ENCODE data around the gene RADIL.
A peak's percentile ranks its signal among the peaks of the same experiment; 100 is the strongest.

Gene RADIL

DNA sequence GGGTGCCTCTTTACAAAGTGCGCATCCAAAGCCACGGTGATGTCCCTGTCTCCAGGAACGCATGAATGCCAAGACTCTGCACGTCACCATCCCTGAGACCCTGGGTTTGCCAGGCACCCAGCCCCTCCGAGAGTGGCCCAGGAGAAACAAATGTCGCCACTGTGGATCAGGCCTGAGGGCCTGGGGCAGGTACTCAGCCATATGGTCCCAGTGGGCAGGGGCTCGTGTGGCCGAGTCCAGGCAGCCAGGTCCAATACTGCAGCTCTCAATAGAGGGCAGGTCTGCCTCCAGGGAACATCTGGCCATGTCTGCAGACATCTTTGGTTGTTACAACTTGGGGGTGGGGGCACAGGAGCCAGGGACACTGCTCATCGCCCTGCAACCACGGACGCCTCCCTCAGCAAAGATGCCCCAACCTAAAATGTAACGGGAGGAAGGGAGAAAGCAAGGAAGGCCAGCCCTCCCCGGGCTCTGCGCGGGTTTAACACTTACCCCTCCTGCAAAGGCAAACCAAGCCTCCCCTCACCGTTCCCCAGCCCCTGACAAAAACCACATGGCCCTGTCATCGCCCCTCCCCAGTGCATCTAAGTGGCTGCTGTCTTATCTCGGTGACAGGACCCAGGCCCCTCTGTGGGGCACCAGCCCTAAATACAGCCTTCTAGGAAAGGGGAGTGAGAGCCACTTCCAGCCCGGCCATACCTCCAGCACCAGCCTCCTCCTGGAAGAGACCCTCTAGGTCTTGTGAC, 11.4 kb downstream of the RADIL start:
- Histone ChIP-seq H3K27ac (ENCODE audit: low read depth in 2 of 2, low read length in 2 of 2) (no peak overlapping the region), H3K36me3 (ENCODE audit: control insufficient read depth in 2 of 2, insufficient read depth in 2 of 2, low read length in 2 of 2) (no peaks in the 10 kb centered on the region), H3K27me3 (ENCODE audit: control insufficient read depth in 2 of 2, insufficient read depth in 2 of 2, low read length in 2 of 2) (peaks cover 0 to 3% of the 10 kb centered on the region in 2 donors), H3K4me1 (ENCODE audit: control insufficient read depth in 2 of 2, insufficient read depth in 2 of 2, low read length in 2 of 2) (no peaks in the 10 kb centered on the region), H3K4me3 (ENCODE audit: low read length in 2 of 2) (no peak overlapping the region), H3K9ac (ENCODE audit: low read depth in 1 of 2, low read length in 2 of 2) (no peak overlapping the region), H3K9me3 (ENCODE audit: control insufficient read depth in 2 of 2, low read length in 2 of 2) (peaks cover 0 to 2% of the 10 kb centered on the region in 2 donors)

DNA sequence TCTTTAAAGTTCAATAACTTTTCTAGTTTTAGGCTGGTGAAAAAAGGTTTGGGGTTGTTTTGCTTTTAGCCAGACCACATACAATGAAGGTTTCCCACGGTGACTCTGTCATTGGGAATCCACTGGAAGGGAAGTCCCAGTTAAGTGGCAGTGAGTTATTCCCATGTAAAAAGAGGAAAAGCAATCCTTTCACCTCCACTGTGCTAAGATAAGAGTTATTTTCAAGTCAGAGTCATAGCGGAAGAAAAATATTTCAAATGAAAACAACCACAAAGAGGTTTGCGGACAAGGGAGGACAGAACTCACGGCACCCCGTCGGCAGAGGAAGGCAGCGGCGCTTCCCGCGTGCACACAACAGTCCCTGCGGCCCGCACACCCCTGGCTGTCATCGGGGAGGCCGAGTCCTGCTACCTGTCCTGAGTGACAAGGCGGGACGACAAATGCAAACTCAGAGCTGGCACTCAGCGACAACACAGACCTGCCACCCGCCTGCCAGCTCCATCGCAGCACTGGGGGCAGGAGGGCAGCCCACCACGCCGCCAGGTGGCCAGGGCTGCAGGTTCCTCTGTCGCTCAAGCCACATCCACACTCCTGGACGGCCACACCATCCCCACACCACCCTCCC, 12.3 kb downstream of the RADIL start:
- Histone ChIP-seq H3K4me3 (ENCODE audit: low read length in 2 of 2) (no peak overlapping the region), H3K27me3 (ENCODE audit: control insufficient read depth in 2 of 2, insufficient read depth in 2 of 2, low read length in 2 of 2) (peaks cover 0 to 3% of the 10 kb centered on the region in 2 donors), H3K9me3 (ENCODE audit: control insufficient read depth in 2 of 2, low read length in 2 of 2) (peaks cover 0 to 2% of the 10 kb centered on the region in 2 donors), H3K4me1 (ENCODE audit: control insufficient read depth in 2 of 2, insufficient read depth in 2 of 2, low read length in 2 of 2) (no peaks in the 10 kb centered on the region), H3K9ac (ENCODE audit: low read depth in 1 of 2, low read length in 2 of 2) (no peak overlapping the region), H3K36me3 (ENCODE audit: control insufficient read depth in 2 of 2, insufficient read depth in 2 of 2, low read length in 2 of 2) (no peaks in the 10 kb centered on the region), H3K27ac (ENCODE audit: low read depth in 2 of 2, low read length in 2 of 2) (no peak overlapping the region)

DNA sequence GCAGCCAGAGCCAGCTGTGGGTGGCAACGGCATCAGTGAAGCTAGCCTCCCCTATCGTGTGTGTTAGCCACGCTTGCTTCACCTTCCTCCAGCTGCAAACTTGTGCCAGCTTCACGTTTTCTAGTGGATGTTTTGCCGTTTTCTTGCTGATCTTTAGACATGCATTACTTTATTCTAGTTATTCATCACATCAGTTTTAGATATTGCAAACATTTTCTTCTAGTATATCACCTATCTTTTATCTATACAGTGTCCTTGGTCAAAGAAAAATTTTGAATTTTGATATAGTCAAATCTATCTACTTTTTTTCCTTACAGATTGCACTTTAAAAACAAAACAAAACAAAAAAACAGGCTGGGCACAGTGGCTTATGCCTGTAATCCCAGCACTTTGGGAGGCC, 15.0 kb downstream of the RADIL start:
- Histone ChIP-seq H3K4me1 (ENCODE audit: control insufficient read depth in 2 of 2, insufficient read depth in 2 of 2, low read length in 2 of 2) (no peaks in the 10 kb centered on the region), H3K27ac (ENCODE audit: low read depth in 2 of 2, low read length in 2 of 2) (no peak overlapping the region), H3K9ac (ENCODE audit: low read depth in 1 of 2, low read length in 2 of 2) (no peak overlapping the region), H3K9me3 (ENCODE audit: control insufficient read depth in 2 of 2, low read length in 2 of 2) (peaks cover 0 to 2% of the 10 kb centered on the region in 2 donors), H3K4me3 (ENCODE audit: low read length in 2 of 2) (no peak overlapping the region), H3K27me3 (ENCODE audit: control insufficient read depth in 2 of 2, insufficient read depth in 2 of 2, low read length in 2 of 2) (peaks cover 0 to 3% of the 10 kb centered on the region in 2 donors), H3K36me3 (ENCODE audit: control insufficient read depth in 2 of 2, insufficient read depth in 2 of 2, low read length in 2 of 2) (no peaks in the 10 kb centered on the region)

DNA sequence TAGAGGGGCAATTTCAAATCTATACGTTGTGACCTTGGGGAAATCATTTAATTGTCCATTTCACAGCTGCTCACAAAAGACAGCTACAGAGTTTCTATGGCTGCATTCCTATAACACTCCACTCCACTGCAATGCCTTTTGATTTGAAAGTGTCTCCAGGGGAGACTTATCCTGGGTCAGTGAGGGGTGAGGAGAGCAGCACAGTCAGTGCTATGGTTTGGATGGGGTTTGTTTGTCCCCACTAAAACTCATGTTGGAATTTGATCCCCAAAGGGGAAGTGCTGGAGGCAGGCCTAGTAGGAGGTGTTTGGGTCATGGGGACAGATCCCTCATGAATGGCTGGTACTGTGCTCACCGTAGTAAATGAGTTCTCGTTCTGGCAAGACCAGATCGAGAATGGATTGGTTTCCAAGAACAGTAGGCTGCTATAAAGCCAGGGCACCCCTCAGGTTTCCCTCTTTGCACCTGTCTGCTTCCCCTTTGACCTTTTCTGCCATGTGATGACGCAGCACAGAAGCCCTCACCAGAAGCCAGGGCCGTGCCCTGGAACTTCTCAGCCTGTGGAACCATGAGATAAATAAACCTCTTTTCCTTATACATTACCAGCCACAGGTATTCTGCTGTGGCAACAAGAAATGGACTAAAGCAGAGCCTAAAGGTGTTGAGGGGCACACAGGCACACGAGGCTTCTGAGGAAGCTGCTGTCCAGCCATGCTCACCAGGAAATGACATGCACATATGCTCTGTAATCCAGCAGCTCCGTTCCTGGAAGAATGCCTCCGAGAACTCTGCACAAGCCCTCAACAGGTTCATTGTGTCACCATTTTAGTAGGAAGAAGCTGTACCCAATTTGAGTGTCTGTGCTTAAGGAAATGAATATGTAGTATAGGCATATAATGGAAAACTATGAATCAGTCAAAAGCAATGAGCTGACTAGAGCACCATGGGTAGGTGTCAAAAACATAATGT, 16.7 kb downstream of the RADIL start:
- no peak overlapping the region for H3K4me3 ChIP-seq (ENCODE audit: low read length in 2 of 2)
- peaks cover 0 to 3% of the 10 kb centered on the region in 2 donors for H3K27me3 ChIP-seq (ENCODE audit: control insufficient read depth in 2 of 2, insufficient read depth in 2 of 2, low read length in 2 of 2)
- H3K9me3 ChIP-seq (ENCODE audit: control insufficient read depth in 2 of 2, low read length in 2 of 2) = peaks cover 0 to 2% of the 10 kb centered on the region in 2 donors
- no peaks in the 10 kb centered on the region for H3K4me1 ChIP-seq (ENCODE audit: control insufficient read depth in 2 of 2, insufficient read depth in 2 of 2, low read length in 2 of 2)
- no peaks in the 10 kb centered on the region for H3K36me3 ChIP-seq (ENCODE audit: control insufficient read depth in 2 of 2, insufficient read depth in 2 of 2, low read length in 2 of 2)
- no peak overlapping the region for H3K9ac ChIP-seq (ENCODE audit: low read depth in 1 of 2, low read length in 2 of 2)
- H3K27ac ChIP-seq (ENCODE audit: low read depth in 2 of 2, low read length in 2 of 2) = no peak overlapping the region

DNA sequence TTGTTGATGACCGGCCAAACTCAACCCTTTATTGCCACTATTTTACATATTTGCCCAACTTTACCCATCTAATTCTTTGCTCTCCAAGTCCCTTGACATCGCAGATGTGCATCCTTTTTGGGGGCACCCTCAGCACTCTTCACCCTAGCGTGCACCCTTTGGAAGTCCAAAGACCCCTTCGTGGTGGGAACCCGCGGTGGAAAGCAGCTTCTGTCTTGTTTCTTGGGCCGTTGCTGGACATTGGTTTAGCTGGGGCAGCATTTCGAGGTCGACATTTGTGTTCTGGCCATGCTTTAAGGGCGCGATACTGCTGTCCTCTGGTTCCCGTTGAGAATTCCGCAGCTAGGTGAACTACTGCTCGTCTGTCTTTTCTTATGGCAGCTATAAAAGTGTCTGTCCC, 21.4 kb downstream of the RADIL start:
- peak overlapping the region in 1 of 2 donors; percentile 32 for H3K4me3 ChIP-seq (ENCODE audit: low read length in 2 of 2)
- H3K27ac ChIP-seq (ENCODE audit: low read depth in 2 of 2, low read length in 2 of 2) = no peak overlapping the region
- no peaks in the 10 kb centered on the region for H3K4me1 ChIP-seq (ENCODE audit: control insufficient read depth in 2 of 2, insufficient read depth in 2 of 2, low read length in 2 of 2)
- no peaks in the 10 kb centered on the region for H3K36me3 ChIP-seq (ENCODE audit: control insufficient read depth in 2 of 2, insufficient read depth in 2 of 2, low read length in 2 of 2)
- H3K9ac ChIP-seq (ENCODE audit: low read depth in 1 of 2, low read length in 2 of 2) = no peak overlapping the region
- peaks cover 0 to 2% of the 10 kb centered on the region in 2 donors for H3K9me3 ChIP-seq (ENCODE audit: control insufficient read depth in 2 of 2, low read length in 2 of 2)
- no peaks in the 10 kb centered on the region for H3K27me3 ChIP-seq (ENCODE audit: control insufficient read depth in 2 of 2, insufficient read depth in 2 of 2, low read length in 2 of 2)

DNA sequence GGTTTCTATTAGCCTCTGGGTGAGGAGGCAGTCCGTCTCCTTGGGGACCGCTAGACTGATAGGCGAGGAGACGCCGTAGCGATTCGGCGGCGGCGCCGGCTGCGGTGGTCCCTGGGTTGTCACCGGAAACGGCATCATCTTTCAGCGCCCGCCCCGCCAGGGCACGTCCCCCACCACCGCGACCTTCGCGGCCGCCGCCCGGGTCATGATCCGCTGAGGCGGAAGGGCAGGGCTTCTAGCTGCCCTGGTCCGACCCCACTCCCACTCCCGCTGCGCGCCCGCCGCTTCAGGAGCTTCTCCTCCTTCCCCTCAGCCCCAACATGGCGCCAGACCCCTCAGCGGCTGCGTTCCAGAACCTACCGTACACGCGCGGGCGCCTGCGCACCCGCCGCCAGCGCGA, 21.8 kb downstream of the RADIL start, which contains the start of gene PAPOLB:
Gene PAPOLB, minus strand, starts transcription at position 358 of the 400 bp plus-strand sequence. Its CDS starts 220 bp downstream, at position 138.
- Histone ChIP-seq H3K9ac (ENCODE audit: low read depth in 1 of 2, low read length in 2 of 2) (no peak within 1 kb of the TSS), H3K4me1 (ENCODE audit: control insufficient read depth in 2 of 2, insufficient read depth in 2 of 2, low read length in 2 of 2) (no peaks in the 10 kb centered on the region), H3K27ac (ENCODE audit: low read depth in 2 of 2, low read length in 2 of 2) (no peak within 1 kb of the TSS), H3K27me3 (ENCODE audit: control insufficient read depth in 2 of 2, insufficient read depth in 2 of 2, low read length in 2 of 2) (no peaks in the 10 kb centered on the region), H3K36me3 (ENCODE audit: control insufficient read depth in 2 of 2, insufficient read depth in 2 of 2, low read length in 2 of 2) (no peaks in the 10 kb centered on the region), H3K9me3 (ENCODE audit: control insufficient read depth in 2 of 2, low read length in 2 of 2) (peaks cover 0 to 2% of the 10 kb centered on the region in 2 donors), H3K4me3 (ENCODE audit: low read length in 2 of 2) (peak within 1 kb of the TSS in 1 of 2 donors; percentile 32)

DNA sequence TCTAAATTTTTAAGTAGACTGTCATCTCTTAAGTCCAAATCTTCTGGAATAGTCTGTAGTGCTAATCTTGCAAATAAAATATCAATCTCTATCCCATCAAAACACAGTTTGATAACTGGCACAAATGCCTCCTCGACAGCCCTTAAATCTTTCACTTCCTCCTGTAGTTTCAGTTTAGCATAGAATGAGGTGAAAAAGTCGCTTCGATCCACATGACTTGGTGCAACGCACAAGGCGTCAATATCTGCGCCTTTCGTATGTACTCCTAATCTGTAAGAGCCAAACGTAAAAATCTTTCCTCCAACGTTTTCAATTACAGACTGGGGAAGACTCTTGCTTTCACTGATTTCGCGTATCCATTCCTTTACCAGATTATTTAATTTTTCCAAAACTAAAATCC, 22.3 kb downstream of the RADIL start:
- Histone ChIP-seq H3K4me3 (ENCODE audit: low read length in 2 of 2) (peak overlapping the region in 1 of 2 donors; percentile 32), H3K36me3 (ENCODE audit: control insufficient read depth in 2 of 2, insufficient read depth in 2 of 2, low read length in 2 of 2) (no peaks in the 10 kb centered on the region), H3K27ac (ENCODE audit: low read depth in 2 of 2, low read length in 2 of 2) (no peak overlapping the region), H3K4me1 (ENCODE audit: control insufficient read depth in 2 of 2, insufficient read depth in 2 of 2, low read length in 2 of 2) (no peaks in the 10 kb centered on the region), H3K27me3 (ENCODE audit: control insufficient read depth in 2 of 2, insufficient read depth in 2 of 2, low read length in 2 of 2) (no peaks in the 10 kb centered on the region), H3K9me3 (ENCODE audit: control insufficient read depth in 2 of 2, low read length in 2 of 2) (peaks cover 0 to 2% of the 10 kb centered on the region in 2 donors), H3K9ac (ENCODE audit: low read depth in 1 of 2, low read length in 2 of 2) (no peak overlapping the region)

DNA sequence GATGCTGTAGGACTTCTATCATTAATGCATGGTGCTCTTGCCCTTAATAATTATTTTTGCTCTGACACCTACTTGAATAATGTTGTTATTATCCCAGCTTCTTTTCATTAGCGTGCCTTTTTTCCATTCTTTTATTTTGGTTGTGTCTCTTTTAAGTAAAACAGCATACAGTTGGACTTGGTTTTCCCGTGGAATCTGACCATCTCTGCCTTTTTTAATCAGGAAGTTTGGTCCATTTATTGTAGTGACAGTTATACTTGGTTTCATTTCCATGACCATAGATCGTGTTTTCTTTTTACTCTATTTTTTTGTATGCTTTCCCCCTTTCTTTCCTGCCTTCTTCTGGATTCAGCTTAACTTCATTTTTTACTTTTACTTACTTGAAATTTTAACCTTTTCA, 26.3 kb downstream of the RADIL start:
- Histone ChIP-seq H3K4me3 (ENCODE audit: low read length in 2 of 2) (no peak overlapping the region), H3K27me3 (ENCODE audit: control insufficient read depth in 2 of 2, insufficient read depth in 2 of 2, low read length in 2 of 2) (no peaks in the 10 kb centered on the region), H3K27ac (ENCODE audit: low read depth in 2 of 2, low read length in 2 of 2) (no peak overlapping the region), H3K36me3 (ENCODE audit: control insufficient read depth in 2 of 2, insufficient read depth in 2 of 2, low read length in 2 of 2) (no peaks in the 10 kb centered on the region), H3K9me3 (ENCODE audit: control insufficient read depth in 2 of 2, low read length in 2 of 2) (peaks cover 0 to 2% of the 10 kb centered on the region in 2 donors), H3K9ac (ENCODE audit: low read depth in 1 of 2, low read length in 2 of 2) (no peak overlapping the region), H3K4me1 (ENCODE audit: control insufficient read depth in 2 of 2, insufficient read depth in 2 of 2, low read length in 2 of 2) (no peaks in the 10 kb centered on the region)

DNA sequence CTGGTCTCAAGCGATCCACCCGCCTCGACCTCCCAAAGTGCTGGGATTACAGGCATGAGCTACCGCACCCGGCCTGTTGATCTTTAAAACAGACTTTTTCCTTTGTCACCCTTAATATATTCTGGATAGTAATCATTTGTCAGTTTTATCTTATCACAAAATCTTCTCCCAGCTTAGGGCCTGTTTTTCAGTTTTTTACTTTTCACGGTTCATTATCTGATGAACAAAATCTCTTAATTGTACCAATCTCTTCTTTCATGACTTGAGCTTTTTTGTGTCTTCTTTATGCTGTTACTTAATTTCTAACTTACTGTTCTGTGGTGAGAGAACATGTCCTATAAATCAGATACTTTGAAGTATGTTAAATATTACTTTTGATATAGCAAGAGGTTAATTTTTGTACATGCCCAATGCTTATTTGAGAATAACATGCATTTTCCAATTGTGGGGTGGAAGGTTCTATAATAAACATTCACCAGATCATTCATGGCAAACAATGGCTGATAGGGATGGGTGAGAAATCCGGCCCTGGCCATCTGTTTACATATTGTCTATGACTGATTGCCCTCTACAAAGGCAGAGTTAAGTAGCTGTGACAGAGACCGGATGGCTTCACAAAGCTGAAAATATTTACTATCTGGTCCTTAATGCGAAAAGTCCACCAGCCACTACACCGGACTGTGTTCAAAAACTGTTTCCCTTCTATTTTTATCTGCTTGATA, 27.0 kb downstream of the RADIL start:
- H3K4me3 ChIP-seq (ENCODE audit: low read length in 2 of 2) = no peak overlapping the region
- no peaks in the 10 kb centered on the region for H3K36me3 ChIP-seq (ENCODE audit: control insufficient read depth in 2 of 2, insufficient read depth in 2 of 2, low read length in 2 of 2)
- H3K27me3 ChIP-seq (ENCODE audit: control insufficient read depth in 2 of 2, insufficient read depth in 2 of 2, low read length in 2 of 2) = no peaks in the 10 kb centered on the region
- no peak overlapping the region for H3K9ac ChIP-seq (ENCODE audit: low read depth in 1 of 2, low read length in 2 of 2)
- H3K4me1 ChIP-seq (ENCODE audit: control insufficient read depth in 2 of 2, insufficient read depth in 2 of 2, low read length in 2 of 2) = no peaks in the 10 kb centered on the region
- H3K9me3 ChIP-seq (ENCODE audit: control insufficient read depth in 2 of 2, low read length in 2 of 2) = peaks cover 0 to 2% of the 10 kb centered on the region in 2 donors
- H3K27ac ChIP-seq (ENCODE audit: low read depth in 2 of 2, low read length in 2 of 2) = no peak overlapping the region

Measured in mucosa of rectum (tissue), 2 donors.